Stimulated activated CD4-positive, alpha-beta T cell treated with anti-CD3 and anti-CD28 coated beads, Interleukin-4, amount 100 ng/mL, for 4 hours (primary cell): ENCODE measurements around the gene ABAT.

Experiments
- DNase-seq, 2 experiments: peaks; one replicate each; pipeline ENCODE4 v3.0.0-alpha.2; 2020

The ABAT gene

GRCh38 chr16:8674413-8675022, at the start of gene ABAT:
Gene ABAT (plus strand): TSS chr16:8674617. CDS start chr16:8735740, 61,123 bp downstream.
- peak; percentile 80 to 85 for DNase-seq

GRCh38 chr16:8625491-8626087, 48.8 kb upstream of the ABAT start:
- no peak for DNase-seq

GRCh38 chr16:8626946-8627345, 47.5 kb upstream of the ABAT start:
- DNase-seq, result no peak

- no peak for DNase-seq
These were observed 47.0 kb upstream of the ABAT start for GRCh38 chr16:8627456-8627855.

GRCh38 chr16:8628981-8629725, 45.3 kb upstream of the ABAT start:
- DNase-seq, result no peak

- DNase-seq, result no peak
These were observed 44.0 kb upstream of the ABAT start for GRCh38 chr16:8630255-8630953.

GRCh38 chr16:8631373-8631772, 43.0 kb upstream of the ABAT start:
- DNase-seq, result no peak

GRCh38 chr16:8631818-8632465, 42.5 kb upstream of the ABAT start:
- no peak for DNase-seq

- no peak for DNase-seq
These were observed 41.7 kb upstream of the ABAT start for GRCh38 chr16:8632675-8633182.

- DNase-seq, result no peak
These were observed 39.3 kb upstream of the ABAT start for GRCh38 chr16:8634991-8635736.

- no peak for DNase-seq
These were observed 34.7 kb upstream of the ABAT start for GRCh38 chr16:8639694-8640093.

- no peak for DNase-seq
These were observed 32.7 kb upstream of the ABAT start for GRCh38 chr16:8641671-8642070.

- no peak for DNase-seq
These were observed 32.3 kb upstream of the ABAT start for GRCh38 chr16:8642146-8642545.

GRCh38 chr16:8644211-8645140, 29.9 kb upstream of the ABAT start:
- DNase-seq, result no peak

- no peak for DNase-seq
These were observed 29.3 kb upstream of the ABAT start for GRCh38 chr16:8645141-8645521.

GRCh38 chr16:8645831-8646230, 28.6 kb upstream of the ABAT start:
- DNase-seq, result no peak

GRCh38 chr16:8646326-8647053, 27.9 kb upstream of the ABAT start:
- no peak for DNase-seq

GRCh38 chr16:8647721-8648318, 26.6 kb upstream of the ABAT start:
- DNase-seq, result no peak

GRCh38 chr16:8648877-8649276, 25.5 kb upstream of the ABAT start:
- DNase-seq, result no peak
